ENCODE results near the gene LPP. TPM values are rescaled to one million over a fixed set of nuclear protein-coding genes. Genes with fewer than 3 reads are reported as not detected.
A peak's percentile ranks its signal among the peaks of the same experiment; 100 is the strongest.

The LPP gene
- total RNA-seq, 8 experiments from 2014 or later, result 6.0 to 77.8 (median 15.4) TPM

- WGBS, 10 experiments, result 86 to 100% (median 100%) methylated on average over 1 to 2 of the region's 2 CpGs; no CpG with 5 or more reads in 1 of the 10 experiments
- H3K4me1 ChIP-seq (replicated peaks in 1 of 2), result no peaks in the 10 kb centered on the region
- in situ Hi-C loops (cut with MboI; ENCODE audit: low pct_unique_long_range_greater_than_20kb in 2 of 9, low sequenced_read_pairs in 9 of 9, unreplicated experiment in 9 of 9), result no loop called here
- H3K27ac ChIP-seq, result no peak overlapping the region
- ATAC-seq (replicated peaks in 6 of 8), result no peak
- no peak overlapping the region for H3K4me3 ChIP-seq
Observed at GRCh38 chr3:188518416-188518815, 364.5 kb downstream of the LPP start.

GRCh38 chr3:188518835-188519452 lies 365.0 kb downstream of the LPP start:
- ATAC-seq (replicated peaks in 6 of 8), result no peak
- Histone ChIP-seq H3K27ac (no peak overlapping the region), H3K4me1 (replicated peaks in 1 of 2) (no peaks in the 10 kb centered on the region), H3K4me3 (no peak overlapping the region)
- 82 to 96% (median 93%) methylated on average over 3 to 6 of the region's 6 CpGs for WGBS, 10 experiments
- in situ Hi-C loops (cut with MboI; ENCODE audit: low pct_unique_long_range_greater_than_20kb in 2 of 9, low sequenced_read_pairs in 9 of 9, unreplicated experiment in 9 of 9), result no loop called here

GRCh38 chr3:188520466-188520865 lies 366.5 kb downstream of the LPP start:
- Histone ChIP-seq H3K4me1 (replicated peaks in 1 of 2) (no peaks in the 10 kb centered on the region), H3K27ac (no peak overlapping the region), H3K4me3 (no peak overlapping the region)
- in situ Hi-C loops (cut with MboI; ENCODE audit: low pct_unique_long_range_greater_than_20kb in 2 of 9, low sequenced_read_pairs in 9 of 9, unreplicated experiment in 9 of 9), result no loop called here
- 0 to 97% (median 88%) methylated on average over 1 to 4 of the region's 4 CpGs; no CpG with 5 or more reads in 2 of the 10 experiments for WGBS, 10 experiments
- ATAC-seq (replicated peaks in 6 of 8), result no peak

- ATAC-seq (replicated peaks in 6 of 8), result no peak
- 63 to 100% (median 96%) methylated on average over 1 to 3 of the region's 3 CpGs; no CpG with 5 or more reads in 1 of the 10 experiments for WGBS, 10 experiments
- in situ Hi-C loops (cut with MboI; ENCODE audit: low pct_unique_long_range_greater_than_20kb in 2 of 9, low sequenced_read_pairs in 9 of 9, unreplicated experiment in 9 of 9), result no loop called here
Observed at GRCh38 chr3:188522115-188522514, 368.2 kb downstream of the LPP start.

GRCh38 chr3:188523291-188523690 lies 369.3 kb downstream of the LPP start:
- in situ Hi-C loops (cut with MboI; ENCODE audit: low pct_unique_long_range_greater_than_20kb in 2 of 9, low sequenced_read_pairs in 9 of 9, unreplicated experiment in 9 of 9), result no loop called here
- WGBS, 10 experiments, result 88 to 100% (median 95%) methylated on average over 2 to 5 of the region's 5 CpGs; no CpG with 5 or more reads in 2 of the 10 experiments
- H3K4me1 ChIP-seq (replicated peaks in 1 of 2), result peaks cover 0 to under 1% of the 10 kb centered on the region in 2 donors

More at GRCh38 chr3:188522115-188522514, 368.2 kb downstream of the LPP start:
- H3K4me1 ChIP-seq (replicated peaks in 1 of 2), result no peaks in the 10 kb centered on the region
- H3K27ac ChIP-seq, result no peak overlapping the region
- H3K4me3 ChIP-seq, result no peak overlapping the region

GRCh38 chr3:188524052-188524451 lies 370.1 kb downstream of the LPP start:
- peaks cover 0 to 4% of the 10 kb centered on the region in 2 donors for H3K4me1 ChIP-seq (replicated peaks in 1 of 2)
- H3K27ac ChIP-seq, result no peak overlapping the region
- H3K4me3 ChIP-seq, result no peak overlapping the region
- whole genome bisulfite sequencing, 10 experiments, result 56 to 100% (median 93%) methylated on average over 1 to 3 of the region's 3 CpGs; no CpG with 5 or more reads in 1 of the 10 experiments
- ATAC-seq (replicated peaks in 6 of 8), result no peak
- in situ Hi-C loops (cut with MboI; ENCODE audit: low pct_unique_long_range_greater_than_20kb in 2 of 9, low sequenced_read_pairs in 9 of 9, unreplicated experiment in 9 of 9), result no loop called here

More at GRCh38 chr3:188523291-188523690, 369.3 kb downstream of the LPP start:
- H3K4me3 ChIP-seq, result no peak overlapping the region
- ATAC-seq (replicated peaks in 6 of 8), result no peak
- no peak overlapping the region for H3K27ac ChIP-seq

- in situ Hi-C loops (cut with MboI; ENCODE audit: low pct_unique_long_range_greater_than_20kb in 2 of 9, low sequenced_read_pairs in 9 of 9, unreplicated experiment in 9 of 9), result no loop called here
- H3K4me1 ChIP-seq (replicated peaks in 1 of 2), result peaks cover 0 to 4% of the 10 kb centered on the region in 2 donors
- ATAC-seq (replicated peaks in 6 of 8), result no peak
- H3K27ac ChIP-seq, result no peak overlapping the region
- H3K4me3 ChIP-seq, result no peak overlapping the region
- WGBS, 10 experiments, result 73 to 97% (median 90%) methylated on average over 2 to 5 of the region's 5 CpGs; no CpG with 5 or more reads in 1 of the 10 experiments
Observed at GRCh38 chr3:188526057-188526456, 372.1 kb downstream of the LPP start.

GRCh38 chr3:188527389-188527788 lies 373.4 kb downstream of the LPP start:
- ATAC-seq (replicated peaks in 6 of 8), result no peak
- no peak overlapping the region for H3K4me3 ChIP-seq
- in situ Hi-C loops (cut with MboI; ENCODE audit: low pct_unique_long_range_greater_than_20kb in 2 of 9, low sequenced_read_pairs in 9 of 9, unreplicated experiment in 9 of 9), result no loop called here
- no peak overlapping the region for H3K27ac ChIP-seq
- H3K4me1 ChIP-seq (replicated peaks in 1 of 2), result peaks cover 0 to 4% of the 10 kb centered on the region in 2 donors
- WGBS, 10 experiments, result 95 to 100% (median 100%) methylated on average over 1 to 2 of the region's 2 CpGs; no CpG with 5 or more reads in 2 of the 10 experiments

GRCh38 chr3:188528396-188528795 lies 374.4 kb downstream of the LPP start:
- Histone ChIP-seq H3K4me1 (replicated peaks in 1 of 2) (peaks cover 0 to 4% of the 10 kb centered on the region in 2 donors), H3K4me3 (no peak overlapping the region), H3K27ac (no peak overlapping the region)
- WGBS, 10 experiments, result 77 to 93% (median 89%) methylated on average over 2 to 3 of the region's 3 CpGs; no CpG with 5 or more reads in 2 of the 10 experiments
- in situ Hi-C loops (cut with MboI; ENCODE audit: low pct_unique_long_range_greater_than_20kb in 2 of 9, low sequenced_read_pairs in 9 of 9, unreplicated experiment in 9 of 9), result no loop called here
- ATAC-seq (replicated peaks in 6 of 8), result peak in 5 of 8 experiments; percentile 36 to 69 (median 42)

GRCh38 chr3:188529228-188529627 lies 375.3 kb downstream of the LPP start:
- Histone ChIP-seq H3K27ac (no peak overlapping the region), H3K4me1 (replicated peaks in 1 of 2) (peaks cover 0 to 5% of the 10 kb centered on the region in 2 donors), H3K4me3 (no peak overlapping the region)
- in situ Hi-C loops (cut with MboI; ENCODE audit: low pct_unique_long_range_greater_than_20kb in 2 of 9, low sequenced_read_pairs in 9 of 9, unreplicated experiment in 9 of 9), result no loop called here
- no peak for ATAC-seq (replicated peaks in 6 of 8)
- 83 to 100% (median 98%) methylated on average over 2 to 3 of the region's 3 CpGs for WGBS, 10 experiments

- ATAC-seq (replicated peaks in 6 of 8), result no peak
- no peak overlapping the region for H3K4me3 ChIP-seq
- in situ Hi-C loops (cut with MboI; ENCODE audit: low pct_unique_long_range_greater_than_20kb in 2 of 9, low sequenced_read_pairs in 9 of 9, unreplicated experiment in 9 of 9), result no loop called here
- peaks cover 0 to 6% of the 10 kb centered on the region in 2 donors for H3K4me1 ChIP-seq (replicated peaks in 1 of 2)
- 65 to 100% (median 86%) methylated on average over 1 to 2 of the region's 2 CpGs; no CpG with 5 or more reads in 1 of the 10 experiments for WGBS, 10 experiments
- H3K27ac ChIP-seq, result no peak overlapping the region
Observed at GRCh38 chr3:188530226-188530625, 376.3 kb downstream of the LPP start.

GRCh38 chr3:188531210-188531609 lies 377.3 kb downstream of the LPP start:
- peaks cover 0 to 6% of the 10 kb centered on the region in 2 donors for H3K4me1 ChIP-seq (replicated peaks in 1 of 2)
- in situ Hi-C loops (cut with MboI; ENCODE audit: low pct_unique_long_range_greater_than_20kb in 2 of 9, low sequenced_read_pairs in 9 of 9, unreplicated experiment in 9 of 9), result no loop called here
- H3K4me3 ChIP-seq, result no peak overlapping the region
- H3K27ac ChIP-seq, result no peak overlapping the region
- ATAC-seq (replicated peaks in 6 of 8), result no peak

GRCh38 chr3:188533172-188533571 lies 379.2 kb downstream of the LPP start:
- Histone ChIP-seq H3K4me3 (no peak overlapping the region), H3K4me1 (replicated peaks in 1 of 2) (peaks cover 0 to 6% of the 10 kb centered on the region in 2 donors), H3K27ac (no peak overlapping the region)
- ATAC-seq (replicated peaks in 6 of 8), result peak in 2 of 8 experiments; percentile 13 to 42
- in situ Hi-C loops (cut with MboI; ENCODE audit: low pct_unique_long_range_greater_than_20kb in 2 of 9, low sequenced_read_pairs in 9 of 9, unreplicated experiment in 9 of 9), result no loop called here
- 100% methylated on average over 1 of the region's 1 CpG; no CpG with 5 or more reads in 8 of the 10 experiments for WGBS, 10 experiments
